HG03558 (cell line): Measurements from ENCODE around the gene ZNF217.
"Not testable (repeated sequence)": the region's sequence is repeated elsewhere in the genome, so short reads cannot be mapped to it uniquely, and the experiment has no call there.

ENCODE experiments used
- ATAC-seq: cut with Tn5 transposase; IDR thresholded peaks from one replicate; pipeline ENCODE4 v1.9.1; 2021; ENCODE audit warnings: moderate number of reproducible peaks; ENCODE audit not compliant: unreplicated experiment; ENCODE audit errors: extremely low read depth

The ZNF217 gene

GRCh38 chr20:53622247-53623133 is 28.9 kb upstream of the ZNF217 start:
- no peak for ATAC-seq

GRCh38 chr20:53621482-53622246 is 28.0 kb upstream of the ZNF217 start:
- ATAC-seq: no peak

- not testable (repeated sequence) for ATAC-seq
These were observed 24.9 kb upstream of the ZNF217 start for GRCh38 chr20:53618490-53619000.

GRCh38 chr20:53617791-53618489 is 24.3 kb upstream of the ZNF217 start:
- ATAC-seq: no peak

- not testable (repeated sequence) for ATAC-seq
These were observed 22.9 kb upstream of the ZNF217 start for GRCh38 chr20:53616489-53616888.

GRCh38 chr20:53613748-53614147 is 20.1 kb upstream of the ZNF217 start:
- no peak for ATAC-seq

- not testable (repeated sequence) for ATAC-seq
These were observed 18.6 kb upstream of the ZNF217 start for GRCh38 chr20:53612289-53612688.

- no peak for ATAC-seq
These were observed 17.8 kb upstream of the ZNF217 start for GRCh38 chr20:53611449-53611894.

- no peak for ATAC-seq
These were observed 16.1 kb upstream of the ZNF217 start for GRCh38 chr20:53609491-53610445.

GRCh38 chr20:53608456-53609452 is 15.1 kb upstream of the ZNF217 start:
- no peak for ATAC-seq

- no peak for ATAC-seq
These were observed 14.4 kb upstream of the ZNF217 start for GRCh38 chr20:53608071-53608455.

GRCh38 chr20:53606364-53606985 is 12.8 kb upstream of the ZNF217 start:
- ATAC-seq: no peak

- not testable (repeated sequence) for ATAC-seq
These were observed 11.8 kb upstream of the ZNF217 start for GRCh38 chr20:53605401-53605800.

GRCh38 chr20:53604846-53605245 is 11.2 kb upstream of the ZNF217 start:
- ATAC-seq: not testable (repeated sequence)

GRCh38 chr20:53602661-53603060 is 9.0 kb upstream of the ZNF217 start:
- no peak for ATAC-seq

GRCh38 chr20:53599910-53600632 is 6.4 kb upstream of the ZNF217 start:
- ATAC-seq: no peak

- ATAC-seq: no peak
These were observed 5.7 kb upstream of the ZNF217 start for GRCh38 chr20:53599378-53599777.
